GM21717 (cell line): ENCODE measurements around the gene AKIRIN1.
"Not testable (repeated sequence)": the region's sequence is repeated elsewhere in the genome, so short reads cannot be mapped to it uniquely, and the experiment has no call there.

Source experiments
- ATAC-seq: cut with Tn5 transposase; IDR thresholded peaks from one replicate; pipeline ENCODE4 v1.9.1; 2021; ENCODE audit warnings: mild to moderate bottlenecking, moderate library complexity; ENCODE audit not compliant: unreplicated experiment

The AKIRIN1 gene, protein sequence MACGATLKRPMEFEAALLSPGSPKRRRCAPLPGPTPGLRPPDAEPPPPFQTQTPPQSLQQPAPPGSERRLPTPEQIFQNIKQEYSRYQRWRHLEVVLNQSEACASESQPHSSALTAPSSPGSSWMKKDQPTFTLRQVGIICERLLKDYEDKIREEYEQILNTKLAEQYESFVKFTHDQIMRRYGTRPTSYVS

DNA sequence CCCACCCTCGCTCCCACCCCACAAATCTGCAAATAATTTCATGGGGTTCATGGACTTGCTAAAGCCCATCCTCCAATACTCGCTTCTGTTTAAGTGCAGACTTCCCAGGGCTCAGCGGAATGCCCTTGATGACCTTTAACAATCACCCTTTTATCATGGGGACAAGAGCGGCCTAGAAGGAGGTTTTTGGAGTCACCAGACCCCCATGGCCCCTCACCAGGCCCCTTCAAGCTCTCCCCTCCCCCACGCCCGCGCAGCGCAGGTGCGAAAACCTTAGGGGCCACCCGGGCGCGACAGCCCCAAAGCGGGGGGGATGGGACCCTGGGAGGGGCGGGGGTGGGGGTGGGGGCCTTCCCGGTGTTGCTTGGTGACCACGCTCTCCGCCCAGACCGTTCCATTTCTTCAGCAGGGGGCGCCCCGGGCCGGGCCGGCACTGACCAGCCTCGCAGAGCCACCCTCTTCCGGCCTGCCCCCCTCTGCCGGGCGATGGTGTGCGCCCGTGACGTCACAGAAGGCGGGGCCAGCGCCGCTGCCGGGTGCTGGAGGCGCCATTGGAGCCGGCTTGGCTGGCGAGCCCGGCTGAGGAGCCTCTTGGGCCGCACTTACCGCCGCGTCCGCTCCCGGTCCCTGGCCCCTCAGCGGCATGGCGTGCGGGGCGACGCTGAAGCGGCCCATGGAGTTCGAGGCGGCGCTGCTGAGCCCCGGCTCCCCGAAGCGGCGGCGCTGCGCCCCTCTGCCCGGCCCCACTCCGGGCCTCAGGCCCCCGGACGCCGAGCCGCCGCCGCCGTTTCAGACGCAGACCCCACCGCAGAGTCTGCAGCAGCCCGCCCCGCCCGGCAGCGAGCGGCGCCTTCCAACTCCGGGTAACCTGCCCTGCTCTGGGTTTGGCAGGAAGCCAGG, at the start of gene AKIRIN1:
Gene AKIRIN1, plus strand, starts transcription at position 539 of the 900 bp plus-strand sequence. Its CDS starts 105 bp downstream, at position 644.
- peak; percentile 92 for ATAC-seq

DNA sequence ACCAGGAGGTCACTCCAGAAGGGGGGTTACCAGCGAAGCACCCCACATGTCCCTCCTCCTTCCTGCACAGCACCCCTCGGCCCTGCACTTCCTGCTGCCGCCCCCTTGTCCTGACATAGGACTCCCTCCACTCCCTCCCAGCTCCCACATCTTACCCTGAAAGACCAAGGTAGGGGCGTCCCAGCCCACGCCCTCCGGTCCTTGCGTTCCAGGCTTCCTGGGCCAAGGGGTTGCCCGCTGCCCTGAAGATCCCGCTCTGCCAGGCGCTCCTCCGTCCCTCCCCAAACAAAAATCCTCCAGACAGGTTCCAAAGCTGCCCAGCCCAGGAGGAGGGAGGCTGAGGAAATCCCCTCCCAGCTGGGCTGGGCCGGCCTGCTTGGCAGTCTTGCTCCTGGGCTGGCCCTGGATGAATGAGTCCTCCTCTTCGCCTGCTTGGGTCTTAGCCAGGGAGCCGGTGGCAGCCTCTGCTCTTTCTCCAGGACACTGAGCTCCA, 49.5 kb upstream of the AKIRIN1 start, which contains the start of gene RHBDL2:
Gene RHBDL2, minus strand, starts transcription at position 304 of the 493 bp plus-strand sequence. CDS start 22,618 bp downstream, outside the sequence.
- ATAC-seq: no peak

DNA sequence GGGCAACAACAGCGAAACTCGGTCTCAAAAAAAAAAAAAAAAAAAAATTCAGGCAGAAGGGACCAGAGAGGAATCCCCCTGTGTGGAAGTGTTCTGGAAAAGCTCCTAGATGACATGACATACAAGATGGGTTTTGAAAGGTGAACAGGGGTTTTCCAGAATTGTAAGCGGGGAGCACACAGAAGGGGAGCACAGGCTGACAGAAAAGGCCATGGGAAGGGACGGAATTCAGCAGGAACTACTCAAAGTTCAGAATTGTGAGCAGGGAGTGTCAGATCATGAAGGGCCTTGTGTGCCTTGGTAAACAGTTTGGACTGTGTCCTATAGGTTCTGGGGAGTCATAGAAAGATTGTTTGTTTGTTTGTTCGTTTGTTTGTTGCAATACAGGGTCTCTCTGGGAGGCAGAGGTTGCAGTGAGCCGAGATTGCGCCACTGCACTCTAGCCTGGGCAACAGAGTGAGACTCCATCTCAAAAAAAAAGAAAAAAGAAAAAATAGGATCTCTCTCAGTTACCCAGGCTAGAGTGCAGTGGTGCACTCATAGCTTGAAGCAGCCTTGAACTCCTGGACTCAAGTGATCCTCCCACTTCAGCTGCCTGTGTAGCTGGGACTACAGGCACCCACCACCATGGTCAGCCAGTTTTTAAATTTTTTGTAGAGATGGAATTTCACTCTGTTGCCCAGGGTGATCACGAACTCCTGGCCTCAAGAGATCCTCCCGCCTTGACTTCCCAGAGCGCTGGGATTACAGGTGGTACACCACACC, 48.2 kb upstream of the AKIRIN1 start:
- no peak for ATAC-seq

DNA sequence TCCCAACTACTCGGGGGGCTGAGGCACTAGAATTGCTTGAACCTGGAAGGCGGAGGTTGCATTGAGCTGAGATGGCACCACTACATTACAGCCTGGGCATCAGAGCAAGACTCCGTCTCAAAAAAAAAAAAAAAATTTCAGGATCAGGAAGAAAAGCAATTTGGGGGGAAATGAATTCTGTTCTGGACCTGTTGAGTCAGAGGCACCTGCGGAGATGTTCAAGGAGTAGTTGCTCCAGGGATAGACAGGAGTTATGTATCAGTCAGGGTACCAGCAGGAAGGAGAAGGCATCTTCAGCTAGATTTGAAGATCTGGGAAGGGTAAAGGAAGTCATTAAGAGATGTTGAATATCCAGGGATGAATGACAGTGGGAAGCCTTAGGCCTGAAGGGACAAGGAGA, 46.5 kb upstream of the AKIRIN1 start:
- no peak for ATAC-seq

DNA sequence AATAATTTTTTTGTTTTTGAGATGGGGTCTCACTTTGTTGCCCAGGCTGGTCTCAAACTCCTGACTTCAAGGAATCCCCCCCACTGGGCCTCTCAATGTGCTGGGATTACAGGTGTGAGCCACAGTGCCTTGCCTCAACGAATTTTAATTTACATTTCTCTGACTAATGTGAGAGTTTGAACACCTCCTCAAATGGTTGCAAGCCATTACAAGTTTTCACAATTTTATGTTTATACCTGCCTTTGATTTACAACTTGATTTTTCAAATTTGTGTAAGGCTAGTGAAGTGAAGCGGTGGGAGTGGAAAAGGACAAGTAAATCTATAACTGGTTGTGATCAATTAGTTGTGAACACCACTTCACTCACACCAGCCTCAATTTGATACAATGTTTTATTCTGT, 40.5 kb upstream of the AKIRIN1 start:
- no peak for ATAC-seq

DNA sequence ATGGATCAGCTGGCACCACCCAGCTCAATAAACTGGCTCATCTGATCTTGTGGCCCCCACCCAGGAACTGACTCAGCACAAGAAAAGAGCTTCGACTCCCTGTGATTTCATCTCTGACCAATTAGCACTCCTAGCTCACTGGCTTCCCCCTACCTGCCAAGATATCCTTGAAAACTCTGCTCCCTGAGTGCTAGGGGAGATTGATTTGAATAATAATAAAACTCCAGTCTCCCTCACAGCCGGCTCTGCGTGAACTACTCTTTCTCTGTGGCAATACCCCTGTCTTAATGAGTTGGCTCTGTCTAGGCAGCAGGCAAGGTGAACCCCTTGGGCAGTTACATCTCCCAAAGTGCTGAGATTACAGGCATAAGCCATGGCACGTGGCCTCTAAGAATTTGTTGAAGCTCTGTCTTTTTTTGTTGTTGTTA, 37.6 kb upstream of the AKIRIN1 start:
- no peak for ATAC-seq

DNA sequence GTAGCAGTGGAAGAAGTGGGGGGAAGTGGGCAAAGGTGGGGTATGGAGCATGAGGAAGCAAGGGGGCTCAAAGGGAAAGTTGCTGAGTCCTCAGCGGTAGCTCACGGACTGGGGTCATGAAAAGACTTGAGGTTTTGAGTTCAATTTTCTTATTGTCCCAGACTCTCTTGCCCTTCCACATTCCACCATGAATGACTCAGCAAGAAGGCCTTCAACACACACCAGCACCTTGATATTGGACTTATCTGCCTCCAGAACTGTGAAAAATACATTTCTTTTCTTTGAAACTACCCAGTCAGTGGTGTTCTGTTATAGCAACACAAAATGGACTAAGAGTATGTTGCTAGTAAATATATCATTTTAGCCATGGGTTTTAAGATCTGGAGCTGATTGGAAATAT, 32.1 kb upstream of the AKIRIN1 start:
- no peak for ATAC-seq

DNA sequence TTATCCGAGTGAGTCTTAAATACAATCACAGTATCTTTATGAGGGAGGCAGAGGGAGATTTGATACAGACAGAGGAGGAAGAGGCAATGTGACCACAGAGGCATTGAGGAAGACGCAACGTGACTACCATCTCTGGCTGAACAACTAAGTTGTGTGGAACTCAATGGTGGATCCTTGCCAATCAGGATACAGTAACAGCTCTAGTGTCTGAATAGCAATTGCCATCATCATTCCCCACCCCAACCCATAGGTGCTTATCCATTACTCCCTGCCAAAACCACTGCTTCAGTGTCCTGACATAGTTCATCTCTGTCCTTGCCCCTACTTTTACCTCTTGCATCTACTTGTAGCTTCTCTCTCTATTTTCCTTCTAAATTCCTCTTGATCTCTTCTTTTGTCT, 29.0 kb upstream of the AKIRIN1 start:
- no peak for ATAC-seq

DNA sequence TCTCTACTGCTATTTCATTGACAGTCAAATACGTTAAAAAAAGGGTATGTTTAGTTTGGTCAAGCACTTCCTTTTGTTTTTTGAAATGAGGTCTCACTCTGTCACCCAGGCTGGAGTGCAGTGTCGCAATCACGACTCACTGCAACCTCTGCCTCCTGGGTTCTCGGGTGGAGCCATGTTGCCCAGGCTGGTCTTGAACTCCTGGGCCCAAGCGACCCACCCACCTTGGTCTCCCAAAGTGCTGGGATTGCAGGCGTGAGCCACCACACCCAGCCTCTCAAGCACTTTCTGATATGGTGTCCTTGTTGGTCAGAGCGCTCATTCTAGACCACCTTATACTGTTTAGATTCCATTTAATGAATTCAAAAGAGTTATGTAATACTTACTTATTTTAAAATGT, 28.5 kb upstream of the AKIRIN1 start:
- ATAC-seq: no peak

DNA sequence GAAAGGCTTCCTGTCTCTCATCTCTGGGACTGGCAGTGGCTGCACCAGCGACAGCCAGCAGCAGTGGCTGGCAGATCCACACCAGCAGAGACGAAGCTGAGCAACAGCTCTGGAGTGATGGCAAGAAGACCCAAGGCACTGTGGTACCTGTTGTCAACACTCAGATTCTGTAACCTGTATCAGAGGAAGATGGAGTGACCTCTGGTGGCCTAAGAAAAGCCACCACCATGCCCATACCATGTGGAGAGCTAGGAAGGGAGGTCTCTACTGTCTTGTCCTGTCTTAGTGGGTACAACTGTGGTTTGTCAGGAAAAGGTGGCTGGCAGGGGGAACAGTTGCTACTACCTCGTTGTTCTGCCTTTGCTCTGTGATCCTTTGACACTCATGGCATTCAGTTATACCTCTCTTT, 26.9 kb upstream of the AKIRIN1 start:
- no peak for ATAC-seq

DNA sequence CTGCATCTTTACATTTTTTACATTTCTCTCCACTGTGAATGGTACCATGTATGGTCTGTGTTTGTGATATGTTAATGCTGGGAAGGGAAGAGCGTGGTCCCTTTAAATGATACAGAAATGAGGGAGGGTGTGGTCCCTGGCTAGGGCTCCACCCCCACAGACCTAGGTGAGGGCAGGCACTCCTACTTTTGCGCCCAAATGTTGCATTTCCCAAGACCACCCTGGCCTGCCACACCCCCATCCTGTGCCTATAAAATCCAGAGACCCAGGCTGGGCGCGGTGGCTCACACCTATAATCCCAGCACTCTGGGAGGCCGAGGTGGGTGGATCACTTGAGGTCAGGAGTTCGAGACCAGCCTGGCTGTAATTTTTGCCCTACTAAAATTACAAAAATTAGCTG, 17.9 kb upstream of the AKIRIN1 start:
- ATAC-seq: not testable (repeated sequence)

DNA sequence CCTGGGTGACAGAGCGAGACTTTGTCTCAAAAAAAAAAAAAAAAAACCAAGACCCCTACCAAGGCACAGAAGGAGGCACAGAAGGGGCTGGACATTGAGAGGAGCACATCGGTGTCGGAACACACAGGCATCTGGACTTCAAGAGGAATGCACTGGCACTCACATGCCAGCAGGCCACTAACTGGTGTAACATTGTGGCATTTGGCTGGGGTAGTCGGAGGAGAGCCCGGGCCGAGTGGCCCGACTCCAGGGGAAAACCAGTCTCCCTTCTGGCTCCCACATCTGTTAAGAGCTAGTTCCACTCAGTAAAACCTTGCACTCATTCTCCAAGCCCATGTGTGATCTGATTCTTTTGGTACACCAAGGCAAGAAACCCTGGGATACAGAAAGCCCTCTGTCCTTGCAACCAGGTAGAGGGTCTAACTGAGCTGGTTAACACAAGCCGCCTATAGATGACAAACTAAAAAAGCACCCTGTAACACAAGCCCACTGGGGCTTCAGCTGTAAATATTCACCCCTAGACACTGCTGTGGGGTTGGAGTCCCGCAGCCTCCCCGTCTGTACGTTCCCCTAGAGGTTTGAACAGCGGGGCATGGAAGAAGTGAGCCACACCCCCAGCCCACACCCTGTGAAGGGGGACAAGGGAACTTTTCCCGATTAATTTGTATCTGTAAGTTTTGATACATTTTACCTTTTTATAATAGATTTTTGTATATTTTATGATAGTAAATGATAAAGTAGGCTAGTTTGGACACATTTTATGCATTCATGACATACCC, 17.2 kb upstream of the AKIRIN1 start:
- no peak for ATAC-seq

DNA sequence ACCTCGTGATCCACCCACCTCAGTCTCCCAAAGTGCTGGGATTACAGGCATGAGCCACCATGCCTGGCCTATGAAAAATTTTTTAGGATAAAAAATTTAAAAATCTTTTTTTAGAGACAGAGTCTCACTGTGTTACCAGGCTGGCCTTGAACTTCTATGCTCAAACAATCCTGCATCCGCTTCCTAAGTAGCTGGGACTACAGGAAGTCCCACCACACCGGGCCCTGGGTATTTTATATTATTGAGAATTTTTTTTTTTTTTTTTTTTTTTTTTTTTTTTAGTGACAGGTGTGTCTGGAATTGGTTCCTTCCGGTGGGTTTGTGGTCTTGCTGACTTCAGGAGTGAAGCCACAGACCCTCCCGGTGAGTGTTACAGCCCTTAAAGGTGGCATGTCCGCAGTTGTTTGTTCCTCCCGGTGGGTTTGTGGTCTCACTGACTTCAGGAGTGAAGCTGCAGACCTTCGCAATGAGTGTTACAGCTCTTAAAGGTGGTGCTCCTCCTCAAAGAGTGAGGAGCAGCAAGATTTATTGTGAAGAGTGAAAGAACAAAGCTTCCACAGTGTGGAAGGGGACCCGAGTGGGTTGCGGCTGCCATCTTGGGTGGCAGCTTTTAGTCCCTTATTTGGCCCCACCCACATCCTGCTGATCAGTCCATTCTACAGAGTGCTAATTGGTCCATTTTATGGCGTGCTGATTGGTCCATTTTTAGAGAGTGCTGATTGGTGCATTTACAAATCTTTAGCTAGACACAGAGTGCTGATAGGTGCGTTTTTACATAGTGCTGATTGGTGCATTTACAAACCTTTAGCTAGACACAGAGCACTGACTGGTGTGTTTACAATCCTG, 13.5 kb upstream of the AKIRIN1 start:
- not testable (repeated sequence) for ATAC-seq

DNA sequence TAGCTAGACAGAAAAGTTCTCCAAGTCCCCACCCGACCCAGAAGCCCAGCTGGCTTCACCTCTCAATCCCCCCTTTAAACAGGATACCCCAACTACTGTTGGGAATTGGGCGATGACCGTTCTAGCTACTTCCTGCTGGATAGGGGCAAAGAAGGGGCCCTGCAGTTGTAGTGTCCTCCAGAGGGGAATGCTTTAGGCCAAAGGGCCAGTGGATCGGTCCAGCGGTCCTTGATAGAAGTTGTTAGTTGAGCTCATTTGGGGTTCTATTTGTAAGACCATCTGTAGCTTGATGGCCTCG, 12.9 kb upstream of the AKIRIN1 start:
- not testable (repeated sequence) for ATAC-seq

DNA sequence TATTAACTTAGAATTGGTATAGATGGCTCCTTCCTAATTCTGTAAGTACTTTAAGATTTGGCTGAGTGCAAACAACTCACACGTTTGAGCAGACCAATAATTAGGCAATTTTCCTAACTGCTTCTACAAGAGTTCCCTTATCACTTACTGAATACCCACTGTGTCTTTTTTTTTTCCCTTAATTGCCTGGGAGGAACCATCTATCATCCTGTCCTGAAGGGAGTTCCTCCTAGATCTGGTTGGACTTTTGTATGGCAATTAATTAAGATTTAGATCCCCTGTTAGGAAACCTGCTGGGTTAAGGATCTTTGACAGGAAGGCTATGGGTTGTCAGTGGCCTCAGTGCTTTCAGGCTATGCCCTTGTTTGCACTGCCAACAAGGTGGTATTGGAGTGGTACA, 11.7 kb upstream of the AKIRIN1 start:
- not testable (repeated sequence) for ATAC-seq

DNA sequence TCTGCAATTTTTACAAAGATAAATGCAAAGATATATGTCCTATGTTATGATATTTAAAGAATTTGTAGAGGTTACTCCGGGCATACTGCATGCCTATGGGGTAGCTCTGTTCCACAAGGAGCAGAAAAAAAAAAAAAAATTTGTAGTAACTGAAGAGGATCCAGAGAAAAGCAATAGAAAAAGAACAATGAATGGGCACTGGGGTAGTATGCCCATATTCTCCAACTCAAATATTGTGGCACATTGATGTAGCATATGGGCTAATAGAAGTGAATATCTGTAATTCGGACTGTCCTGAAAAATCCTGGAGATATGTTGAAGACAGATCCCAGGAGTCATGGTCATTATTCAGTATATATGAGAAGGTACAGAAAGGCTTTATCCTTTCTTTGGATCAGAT, 1.1 kb upstream of the AKIRIN1 start:
- no peak for ATAC-seq

DNA sequence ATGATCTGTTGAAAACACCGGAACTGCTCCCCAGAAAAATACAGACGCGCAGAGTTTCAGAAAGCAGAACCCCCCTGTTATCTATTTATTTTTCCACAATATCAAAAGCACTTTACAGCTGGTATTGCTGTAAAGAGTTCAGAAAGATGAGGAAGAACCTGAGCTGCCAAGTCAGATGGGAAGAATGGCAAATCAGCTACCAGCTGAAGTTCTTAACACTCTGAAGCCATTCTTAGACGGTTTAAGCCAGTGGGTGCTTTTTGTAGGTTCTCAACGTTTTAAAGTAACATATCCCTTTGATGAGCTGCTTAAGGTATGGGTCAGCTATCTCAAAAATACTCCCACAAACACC, 714 bp upstream of the AKIRIN1 start:
- ATAC-seq: no peak

DNA sequence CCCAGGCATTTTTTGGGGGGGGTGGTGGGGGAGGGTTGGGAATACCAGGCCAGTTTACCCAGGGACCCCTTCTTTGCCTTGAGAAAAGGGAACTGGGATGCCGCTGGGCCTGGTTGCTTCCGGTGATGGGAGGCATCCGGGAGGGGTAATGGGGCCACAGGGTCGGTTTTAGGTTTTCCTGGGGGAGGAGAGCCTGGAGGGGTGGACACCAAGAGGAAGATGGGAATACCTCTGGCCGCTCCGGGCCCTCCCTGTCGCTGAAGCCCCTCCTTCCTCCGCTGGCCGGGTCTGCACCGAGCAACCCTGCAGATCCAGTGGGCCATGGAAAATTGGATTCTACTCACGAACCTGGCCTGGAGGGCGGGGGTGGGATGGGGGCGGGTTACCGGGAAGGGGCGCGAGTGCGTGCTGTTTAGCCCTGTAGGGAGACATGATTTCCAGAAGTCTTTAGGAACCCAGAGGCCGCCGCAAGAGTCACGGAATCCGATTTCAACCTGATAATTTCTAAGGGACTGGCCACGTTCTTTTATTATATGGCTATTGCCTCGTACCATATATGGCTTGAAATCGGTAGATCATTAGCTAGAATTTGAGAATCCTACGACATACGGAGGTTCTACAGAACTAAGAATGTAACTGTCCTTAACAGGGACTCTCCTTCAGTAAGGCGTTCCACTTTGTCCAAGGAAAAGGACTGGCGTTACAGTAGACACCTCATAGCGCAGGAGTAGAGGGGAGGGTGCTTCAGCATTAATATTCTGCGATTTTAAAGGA, 749 bp downstream of the AKIRIN1 start:
- peak; percentile 2 for ATAC-seq
